ENCODE results near the gene ANGEL1.

Gene ANGEL1

GRCh38 chr14:76812422-76813383, at the start of gene ANGEL1:
TSS of gene ANGEL1 (minus strand) at chr14:76812882. CDS start at chr14:76812827, 55 bp downstream.
- DNase-seq = peak; percentile 96

DNA sequence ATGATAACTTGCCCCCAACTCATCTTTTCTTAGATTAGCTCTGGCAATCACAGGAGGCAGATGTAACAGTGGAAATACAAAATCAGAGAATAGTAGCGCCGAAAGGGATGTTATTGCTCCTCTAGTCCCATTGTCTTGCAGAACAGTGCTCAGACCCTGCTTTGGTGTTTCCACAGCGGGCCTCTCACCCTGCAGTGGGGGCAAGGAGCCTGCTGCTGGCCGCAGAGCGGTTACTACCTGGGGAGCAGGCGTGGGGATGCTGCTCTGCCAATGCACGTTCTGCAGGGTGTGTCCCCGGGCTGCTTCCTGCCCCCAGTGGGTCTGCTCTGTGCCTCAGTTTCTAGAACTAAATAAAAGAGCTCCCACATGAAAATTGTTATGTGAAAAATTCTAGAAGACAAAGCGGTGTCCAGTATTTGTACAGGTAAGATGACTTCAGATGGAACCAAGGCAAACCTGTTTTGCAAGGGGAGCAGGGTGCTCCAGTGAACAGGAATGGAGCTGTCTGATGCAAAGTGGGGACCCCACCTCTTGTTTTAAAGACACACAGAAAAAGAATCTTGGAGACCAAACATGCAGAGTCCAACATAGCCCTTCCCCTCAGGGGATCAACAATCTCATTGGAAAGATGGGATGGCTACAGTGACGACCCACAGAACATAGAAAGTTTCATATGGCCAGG, 49.0 kb upstream of the ANGEL1 start:
- no peak for DNase-seq

- no peak for DNase-seq
Observed at GRCh38 chr14:76856769-76857168, 44.1 kb upstream of the ANGEL1 start.

- DNase-seq = no peak
Observed at GRCh38 chr14:76855066-76855465, 42.4 kb upstream of the ANGEL1 start.

DNA sequence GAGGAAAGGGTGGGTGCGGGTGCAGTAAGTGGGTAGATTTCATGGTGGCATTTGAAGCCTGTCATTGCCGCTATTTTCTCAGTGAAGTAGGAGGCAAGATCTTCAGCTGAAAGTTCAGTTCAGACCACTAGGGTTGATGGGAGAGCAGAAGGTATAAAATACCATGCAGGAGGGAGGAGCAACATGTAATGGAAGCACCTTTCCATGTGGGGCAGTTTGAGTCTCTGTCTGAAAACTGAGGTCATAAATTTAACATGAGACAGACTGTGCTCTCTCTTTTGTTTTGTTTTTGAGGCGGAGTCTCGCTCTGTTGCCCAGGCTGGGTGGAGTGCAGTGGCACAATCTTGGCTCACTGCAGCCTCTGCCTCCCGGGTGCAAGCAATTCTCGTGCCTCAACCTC, 36.2 kb upstream of the ANGEL1 start:
- DNase-seq = no peak

DNA sequence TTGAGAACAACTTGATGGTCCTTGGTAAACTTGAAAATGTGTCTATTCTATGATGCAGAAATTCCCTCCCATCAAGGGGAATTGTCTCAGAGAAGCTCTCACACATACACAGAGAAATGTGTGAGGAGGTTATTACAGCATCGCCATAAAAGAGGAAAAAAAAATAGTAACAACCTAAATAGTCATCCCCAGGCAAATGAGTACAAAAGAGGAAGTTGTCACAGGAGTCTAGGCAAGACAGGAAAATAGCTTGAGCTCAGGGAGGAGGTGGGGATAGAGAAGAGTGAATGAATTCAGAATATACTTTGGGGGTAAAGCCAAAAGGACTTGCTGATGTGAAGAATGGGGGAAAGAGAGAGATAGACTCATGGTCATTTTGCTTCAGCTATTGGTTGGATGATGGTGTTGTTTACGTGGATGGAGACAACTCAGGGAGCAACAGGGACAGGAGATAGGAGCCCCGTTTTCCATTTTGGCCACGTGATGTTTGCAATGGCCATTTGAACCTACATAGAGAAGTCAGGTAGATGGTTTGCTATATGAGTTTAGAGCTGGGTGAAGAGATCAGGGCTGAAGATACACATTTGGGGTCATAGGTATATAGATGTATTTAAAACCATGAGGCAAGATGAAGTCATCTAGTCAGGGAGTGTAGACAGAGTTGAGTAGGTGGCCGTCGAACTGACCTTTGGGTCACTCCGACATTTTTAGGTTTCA, 33.8 kb upstream of the ANGEL1 start:
- no peak for DNase-seq

DNA sequence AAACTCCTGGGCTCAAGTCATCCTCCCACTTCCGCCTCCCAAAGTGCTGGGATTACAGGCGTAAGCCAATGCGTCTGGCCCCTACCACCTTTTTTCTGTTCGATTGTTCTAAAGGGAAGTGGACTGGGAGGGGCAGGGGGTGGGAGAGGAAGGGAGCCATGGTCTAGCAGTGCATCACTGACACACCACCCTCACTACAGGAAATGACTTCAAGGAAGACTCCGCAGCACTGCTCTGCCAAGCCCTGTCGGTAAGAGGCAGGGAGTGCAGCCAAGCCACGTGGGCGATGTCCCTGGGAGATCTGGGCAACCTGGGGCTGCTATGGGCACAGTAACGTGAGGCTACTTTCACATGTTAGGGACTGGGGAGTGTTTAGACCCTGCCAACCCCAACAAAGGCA, 31.5 kb upstream of the ANGEL1 start:
- peak; percentile 61 for DNase-seq

- no peak for DNase-seq
Observed at GRCh38 chr14:76842414-76842813, 29.7 kb upstream of the ANGEL1 start.

DNA sequence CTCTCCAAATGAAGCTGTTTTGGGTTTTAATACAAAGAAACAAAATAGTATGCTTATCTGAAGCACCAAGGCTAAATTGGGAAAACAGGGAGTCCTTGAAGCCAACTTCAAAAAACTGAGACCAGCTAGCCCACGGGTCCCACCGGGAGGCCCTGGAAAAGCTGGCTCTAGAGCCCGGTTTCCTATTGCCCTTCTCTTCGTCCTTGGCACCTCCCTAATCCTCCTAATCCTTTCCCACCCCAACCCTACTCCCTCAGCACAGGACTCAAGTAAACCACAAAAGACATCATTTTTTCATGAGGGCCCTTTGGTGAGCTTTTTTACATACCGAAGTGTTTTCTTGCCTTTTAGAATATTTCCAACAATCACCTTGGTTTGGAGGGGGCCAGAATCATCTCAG, 24.8 kb upstream of the ANGEL1 start:
- DNase-seq = no peak

- DNase-seq = no peak
Observed at GRCh38 chr14:76836029-76836630, 23.4 kb upstream of the ANGEL1 start.

- DNase-seq = no peak
Observed at GRCh38 chr14:76834241-76834661, 21.6 kb upstream of the ANGEL1 start.

DNA sequence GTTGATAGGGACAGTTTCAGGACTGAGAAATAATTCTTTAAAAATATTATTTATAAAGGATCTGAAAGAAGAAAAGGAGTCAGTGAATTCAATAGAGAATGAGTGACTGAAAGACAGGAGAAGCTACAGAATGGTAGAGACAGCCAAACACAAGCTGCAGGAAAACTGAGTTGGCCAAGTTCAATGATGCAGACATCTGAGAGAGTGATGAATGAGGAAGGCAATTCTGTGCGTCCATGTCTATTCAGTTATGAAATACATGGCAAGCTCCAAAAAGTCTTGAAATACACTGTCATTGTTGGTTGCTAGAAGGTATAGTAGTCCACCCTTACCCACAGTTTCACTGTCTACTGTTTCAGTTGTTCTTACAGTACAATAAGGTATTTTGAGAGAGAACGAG, 20.3 kb upstream of the ANGEL1 start:
- DNase-seq = no peak

DNA sequence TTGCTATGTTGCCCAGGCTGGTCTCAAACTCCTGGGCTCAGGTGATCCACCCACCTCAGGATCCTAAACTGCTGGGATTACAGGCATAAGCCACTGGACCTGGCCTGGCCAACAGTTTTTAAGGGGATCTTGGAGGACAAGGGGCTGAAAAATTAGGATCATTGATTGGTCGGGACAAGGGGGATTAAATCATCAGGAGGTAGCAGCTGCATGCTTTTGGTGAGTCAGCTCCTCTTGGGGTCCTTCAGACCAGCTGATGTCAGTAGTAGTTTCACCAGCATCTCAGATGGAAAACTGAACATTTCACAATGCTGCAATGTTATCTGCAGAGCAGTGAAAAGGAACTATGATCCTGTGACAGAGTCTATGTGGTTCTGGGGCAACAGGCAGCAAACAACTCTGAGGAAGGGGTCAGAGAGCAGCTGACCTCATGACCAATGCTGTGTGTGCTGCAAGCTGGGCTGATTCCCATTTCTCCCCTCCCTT, 19.9 kb upstream of the ANGEL1 start:
- no peak for DNase-seq

DNA sequence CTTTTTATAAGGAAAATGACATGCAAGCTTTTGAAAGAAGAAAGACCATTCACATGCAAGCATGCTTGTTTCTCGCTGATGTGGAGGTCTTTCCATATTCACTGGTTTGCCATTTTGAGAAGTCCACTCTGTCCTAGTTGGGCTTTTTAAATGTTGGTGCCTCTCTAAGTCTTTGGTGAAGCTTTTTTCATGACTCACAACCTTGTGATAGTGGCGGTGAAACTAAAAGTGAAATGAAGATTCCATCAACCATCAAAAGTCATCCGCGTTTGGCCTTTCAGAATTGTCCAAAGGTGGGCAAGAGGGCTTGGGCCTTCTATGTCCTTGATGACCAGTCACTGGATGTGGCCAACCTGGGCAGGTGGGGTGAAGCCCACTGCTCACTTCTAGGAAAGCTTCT, 17.9 kb upstream of the ANGEL1 start:
- no peak for DNase-seq

- peak; percentile 82 for DNase-seq
Observed at GRCh38 chr14:76829650-76830421, 17.2 kb upstream of the ANGEL1 start.

- no peak for DNase-seq
Observed at GRCh38 chr14:76829013-76829365, 16.3 kb upstream of the ANGEL1 start.

- no peak for DNase-seq
Observed at GRCh38 chr14:76828339-76829012, 15.8 kb upstream of the ANGEL1 start.

DNA sequence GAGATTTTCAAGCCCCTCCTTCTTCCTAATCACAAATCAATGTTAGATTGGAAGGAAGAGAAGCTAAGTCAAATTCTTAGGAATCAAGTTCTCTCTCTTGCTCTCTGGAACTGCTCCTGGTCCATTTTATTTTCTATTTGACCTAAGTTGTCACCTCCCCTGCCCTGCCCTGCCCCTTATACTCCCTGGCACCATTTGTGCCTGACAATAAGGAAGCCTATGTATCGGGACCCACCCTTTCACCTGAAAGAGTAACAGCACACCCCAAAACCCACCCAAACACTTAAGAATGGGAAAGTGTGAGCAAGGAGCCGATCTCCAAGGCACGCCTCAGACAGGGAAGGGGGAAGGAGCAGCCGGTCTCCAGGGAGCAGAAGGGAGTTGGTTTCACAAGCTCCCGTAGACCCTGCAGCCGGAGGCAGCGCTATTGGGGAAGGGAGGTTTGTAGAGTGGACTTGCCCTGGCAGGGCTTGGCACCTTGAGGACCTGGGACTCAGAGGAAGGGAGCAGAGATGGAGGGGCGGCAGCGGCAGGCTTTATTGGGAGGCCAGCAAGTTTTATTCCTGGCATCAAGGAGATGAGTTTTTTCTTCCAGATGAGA, 15.1 kb upstream of the ANGEL1 start:
- no peak for DNase-seq

- no peak for DNase-seq
Observed at GRCh38 chr14:76826122-76826521, 13.4 kb upstream of the ANGEL1 start, which contains the start of gene LRRC74A. TSS of gene LRRC74A (plus strand) at chr14:76826408. CDS start at chr14:76826698, 290 bp downstream.

- no peak for DNase-seq
Observed at GRCh38 chr14:76820700-76821099, 8.0 kb upstream of the ANGEL1 start.
